Retinal pigment epithelial cell (primary cell): ENCODE measurements around the gene UNC5B.

Experiments used
- DNase-seq: peaks from one replicate; pipeline ENCODE4 v3.0.0-alpha.2; 2010; ENCODE audit warnings: low read depth
- H3K4me3 ChIP-seq: 2 replicates; pipeline ENCODE4 v1.5.1; 2011; ENCODE audit warnings: mild to moderate bottlenecking, low read length, control low read depth, moderate library complexity
- TF ChIP-seq, protein P1 (sequence below): conservative IDR thresholded peaks from 2 replicates; pipeline ENCODE4 v1.5.1; 2011; ENCODE audit warnings: low read depth, low read length, control low read depth, inconsistent platforms

Gene UNC5B

DNA sequence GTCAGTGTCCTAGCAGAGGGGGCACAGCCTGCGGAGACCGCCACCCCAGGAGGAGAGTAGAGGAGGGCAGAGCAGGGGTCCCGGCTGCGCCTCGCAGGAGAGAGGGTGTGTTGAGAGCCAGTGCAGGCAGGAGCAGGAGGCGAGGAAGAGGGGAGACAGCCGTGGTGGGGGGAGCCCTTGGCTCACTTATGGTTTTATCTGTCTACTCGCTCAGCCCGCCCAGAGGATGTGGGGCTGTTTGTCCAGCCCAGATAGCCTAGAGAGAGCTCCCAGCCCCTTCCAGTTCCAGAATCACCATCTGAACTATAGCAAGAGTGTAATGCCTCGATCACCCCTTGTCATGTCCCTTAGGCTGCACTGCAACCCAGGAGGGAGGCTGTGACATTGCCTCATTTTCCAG is 133.3 kb downstream of the UNC5B start:
- DNase-seq, result no peak
- TF ChIP-seq, protein P1, sequence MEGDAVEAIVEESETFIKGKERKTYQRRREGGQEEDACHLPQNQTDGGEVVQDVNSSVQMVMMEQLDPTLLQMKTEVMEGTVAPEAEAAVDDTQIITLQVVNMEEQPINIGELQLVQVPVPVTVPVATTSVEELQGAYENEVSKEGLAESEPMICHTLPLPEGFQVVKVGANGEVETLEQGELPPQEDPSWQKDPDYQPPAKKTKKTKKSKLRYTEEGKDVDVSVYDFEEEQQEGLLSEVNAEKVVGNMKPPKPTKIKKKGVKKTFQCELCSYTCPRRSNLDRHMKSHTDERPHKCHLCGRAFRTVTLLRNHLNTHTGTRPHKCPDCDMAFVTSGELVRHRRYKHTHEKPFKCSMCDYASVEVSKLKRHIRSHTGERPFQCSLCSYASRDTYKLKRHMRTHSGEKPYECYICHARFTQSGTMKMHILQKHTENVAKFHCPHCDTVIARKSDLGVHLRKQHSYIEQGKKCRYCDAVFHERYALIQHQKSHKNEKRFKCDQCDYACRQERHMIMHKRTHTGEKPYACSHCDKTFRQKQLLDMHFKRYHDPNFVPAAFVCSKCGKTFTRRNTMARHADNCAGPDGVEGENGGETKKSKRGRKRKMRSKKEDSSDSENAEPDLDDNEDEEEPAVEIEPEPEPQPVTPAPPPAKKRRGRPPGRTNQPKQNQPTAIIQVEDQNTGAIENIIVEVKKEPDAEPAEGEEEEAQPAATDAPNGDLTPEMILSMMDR, result no peak
- no peak overlapping the region for H3K4me3 ChIP-seq

DNA sequence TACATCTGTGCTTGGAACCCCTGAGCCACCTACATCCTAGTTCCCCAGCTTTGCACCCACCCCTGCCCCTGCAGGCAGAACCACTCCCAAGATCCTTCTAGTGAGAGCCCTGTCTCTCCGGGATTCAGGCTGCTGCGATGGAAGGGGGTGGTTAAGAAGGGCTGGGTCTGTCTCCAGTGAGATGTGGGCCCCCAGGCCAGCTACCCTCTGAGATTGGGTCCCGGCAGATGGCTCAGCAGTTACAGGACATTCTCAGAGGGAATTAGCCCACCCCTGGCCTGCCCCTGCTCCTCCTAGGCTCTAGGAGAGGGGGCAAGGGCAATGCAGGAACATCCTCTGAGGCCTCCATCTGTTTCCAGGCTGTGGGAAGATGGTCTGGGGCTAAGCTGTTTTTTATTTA is 134.4 kb downstream of the UNC5B start:
- TF ChIP-seq, protein P1, result no peak
- DNase-seq, result no peak
- no peak overlapping the region for H3K4me3 ChIP-seq

DNA sequence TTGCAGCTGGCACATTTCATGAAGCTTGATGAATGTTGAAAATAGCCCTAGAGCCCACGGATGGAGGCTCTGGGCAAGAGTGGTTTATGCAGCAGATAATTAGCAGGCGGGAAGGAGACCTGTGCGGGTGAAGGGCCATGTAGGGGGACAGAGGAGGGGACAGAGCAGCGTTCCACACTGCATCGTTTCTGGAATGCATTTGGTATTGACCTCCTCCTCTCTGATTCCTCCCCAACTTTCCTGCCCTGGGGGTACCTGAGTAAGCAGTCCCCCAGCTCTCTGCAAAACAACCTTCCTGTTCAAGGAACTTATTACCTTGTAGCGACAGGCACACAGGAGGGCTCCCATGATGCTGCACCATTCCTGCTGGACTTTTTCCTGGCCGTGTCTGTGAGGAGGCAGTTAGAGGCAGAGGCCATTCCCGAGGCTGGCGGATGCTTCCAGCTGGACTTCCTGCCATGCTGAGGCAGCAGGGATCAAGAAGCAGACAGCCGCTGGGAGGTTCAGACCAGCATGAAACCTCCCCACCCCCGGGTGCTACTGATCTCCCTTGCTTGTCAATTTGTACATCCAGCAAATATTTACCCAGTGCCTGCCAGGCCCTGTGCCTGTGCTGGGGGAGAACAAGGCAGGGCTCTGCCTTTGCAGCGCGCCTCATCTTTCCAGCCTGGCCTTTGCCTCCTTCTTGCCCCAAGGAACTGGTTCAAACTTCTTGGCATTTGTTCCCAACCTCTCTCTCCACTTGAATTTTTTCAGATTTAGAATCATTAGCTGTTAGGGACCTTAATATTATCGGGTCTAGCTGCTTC is 135.4 kb downstream of the UNC5B start:
- TF ChIP-seq, protein P1, result no peak
- H3K4me3 ChIP-seq, result no peak overlapping the region
- no peak for DNase-seq

DNA sequence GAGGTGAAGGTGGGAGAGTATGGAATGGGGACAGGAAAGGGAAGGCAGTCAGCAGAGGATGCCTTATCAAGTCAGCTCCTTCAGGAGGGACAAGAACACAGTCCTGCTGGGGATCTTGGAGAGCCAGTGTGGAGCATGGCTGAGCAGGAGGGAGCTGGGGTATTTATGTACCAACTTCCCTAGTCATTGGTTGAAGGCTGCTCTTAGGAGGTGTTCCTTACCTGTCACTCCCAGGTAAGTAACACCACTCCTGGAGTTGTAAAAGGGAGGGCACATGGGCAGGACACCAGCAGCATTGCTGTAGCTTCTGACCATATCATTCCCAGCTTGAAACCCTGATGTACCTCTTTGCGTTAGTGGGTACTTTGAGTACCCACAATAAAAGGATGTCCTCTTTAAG is 136.5 kb downstream of the UNC5B start:
- H3K4me3 ChIP-seq, result no peak overlapping the region
- TF ChIP-seq, protein P1, result no peak
- no peak for DNase-seq

DNA sequence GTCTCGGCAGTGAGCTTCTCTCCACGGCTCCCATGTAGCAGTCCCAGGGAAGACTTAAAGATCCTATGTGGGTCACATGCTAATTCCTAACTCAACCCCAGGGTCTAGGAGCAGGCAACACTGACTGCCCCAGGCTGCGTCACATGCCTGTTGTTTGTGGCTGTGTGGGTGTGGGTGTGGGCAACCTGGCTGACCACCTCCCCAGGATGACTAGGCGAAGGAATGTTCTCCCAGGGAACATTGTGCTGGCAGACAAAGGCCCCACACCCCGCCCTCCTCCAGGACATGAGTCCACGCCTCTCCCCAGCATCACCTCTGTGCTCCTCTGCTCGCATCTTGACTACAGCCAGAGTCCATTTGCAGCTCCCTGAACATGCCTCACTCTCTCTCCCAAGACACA is 137.0 kb downstream of the UNC5B start:
- H3K4me3 ChIP-seq, result no peak overlapping the region
- peak; percentile 29 for DNase-seq
- TF ChIP-seq, protein P1, result no peak

DNA sequence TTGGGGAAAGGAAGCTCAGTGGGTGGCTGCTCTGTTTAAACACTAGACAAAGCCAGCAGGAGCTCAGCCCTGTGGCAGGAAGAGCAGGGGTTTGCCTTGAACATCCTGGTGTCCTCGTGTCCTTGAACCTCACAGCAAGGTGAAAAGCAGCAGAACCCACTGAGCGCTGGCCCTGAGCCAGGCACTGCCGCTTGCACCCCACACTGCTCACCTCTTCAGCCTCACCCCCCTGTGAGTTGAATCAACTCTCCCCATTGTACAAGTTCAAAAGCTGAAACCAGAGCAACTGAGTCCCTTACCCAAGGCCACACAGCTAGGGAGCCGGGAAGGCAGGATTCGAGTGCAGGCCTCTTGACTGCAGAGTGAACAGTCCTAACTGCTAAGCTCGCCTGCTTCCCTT is 138.7 kb downstream of the UNC5B start:
- no peak for DNase-seq
- H3K4me3 ChIP-seq, result no peak overlapping the region
- TF ChIP-seq, protein P1, result no peak

DNA sequence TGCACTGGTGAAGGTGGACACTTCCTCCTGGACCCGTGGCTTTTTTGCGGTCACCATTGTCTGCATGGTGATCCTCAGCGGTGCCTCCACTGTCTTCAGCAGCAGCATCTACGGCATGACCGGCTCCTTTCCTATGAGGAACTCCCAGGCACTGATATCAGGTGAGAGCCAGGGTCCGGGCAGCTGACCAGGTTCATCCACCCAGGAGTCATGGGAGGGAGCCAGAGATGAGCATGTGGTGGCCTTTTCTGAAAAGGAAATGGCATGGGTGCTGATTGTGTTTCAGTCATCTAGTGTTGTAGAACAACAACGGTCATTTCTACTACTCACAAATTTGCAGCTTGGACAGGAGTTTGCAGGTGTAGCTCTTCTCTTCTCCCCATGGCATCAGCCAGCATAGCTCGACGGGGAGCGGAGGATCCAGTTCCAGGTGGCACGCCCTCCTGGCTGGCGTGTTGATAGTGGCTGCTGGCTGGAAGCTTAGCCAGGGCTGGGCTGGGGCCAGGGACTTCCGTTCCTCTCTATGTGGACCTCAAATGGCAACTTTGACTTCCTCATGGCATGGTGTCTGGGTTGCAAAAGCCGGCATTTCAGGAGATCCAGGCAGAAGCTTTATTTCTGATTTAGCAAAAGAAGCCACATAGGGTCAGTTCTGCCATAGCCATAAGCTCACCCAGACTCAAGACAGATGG is 139.4 kb downstream of the UNC5B start:
- DNase-seq, result no peak
- H3K4me3 ChIP-seq, result no peak overlapping the region
- TF ChIP-seq, protein P1, result no peak
